ENCODE results near the gene GARIN5A. TPM values are rescaled to one million over a fixed set of nuclear protein-coding genes. Genes with fewer than 3 reads are reported as not detected.
"Not testable (repeated sequence)": the region's sequence is repeated elsewhere in the genome, so short reads cannot be mapped to it uniquely, and the experiment has no call there.

GARIN5A gene
- total RNA-seq, 1 donor from 2014 or later: 0.22 TPM

- intact Hi-C loops (cut with micrococcal nuclease): no loop called here
Observed at GRCh38 chr19:50465986-50466705, 10.5 kb downstream of the GARIN5A start.

- intact Hi-C loops (cut with micrococcal nuclease): no loop called here
Observed at GRCh38 chr19:50465000-50465399, 11.6 kb downstream of the GARIN5A start.

- intact Hi-C loops (cut with micrococcal nuclease): no loop called here
Observed at GRCh38 chr19:50464348-50464747, 12.3 kb downstream of the GARIN5A start.

- intact Hi-C loops (cut with micrococcal nuclease): no loop called here
Observed at GRCh38 chr19:50462970-50463369, 13.7 kb downstream of the GARIN5A start.

- intact Hi-C loops (cut with micrococcal nuclease): loop anchor here (1.0 kb wide), 4 partner anchors 15 to 132 kb away; partner anchors contain the start of genes EMC10, GARIN5A and KCNC3
Observed at GRCh38 chr19:50461066-50461875, 15.4 kb downstream of the GARIN5A start.

GRCh38 chr19:50460161-50460765 lies 16.4 kb downstream of the GARIN5A start:
- intact Hi-C loops (cut with micrococcal nuclease): no loop called here

- intact Hi-C loops (cut with micrococcal nuclease): no loop called here
Observed at GRCh38 chr19:50459638-50460037, 17.0 kb downstream of the GARIN5A start.

- intact Hi-C loops (cut with micrococcal nuclease): no loop called here
Observed at GRCh38 chr19:50459067-50459456, 17.6 kb downstream of the GARIN5A start.

- intact Hi-C loops (cut with micrococcal nuclease): no loop called here
Observed at GRCh38 chr19:50458396-50459066, 18.1 kb downstream of the GARIN5A start.

- intact Hi-C loops (cut with micrococcal nuclease): no loop called here
Observed at GRCh38 chr19:50457300-50457699, 19.3 kb downstream of the GARIN5A start.

- intact Hi-C loops (cut with micrococcal nuclease): no loop called here
Observed at GRCh38 chr19:50455992-50456391, 20.7 kb downstream of the GARIN5A start.

GRCh38 chr19:50453243-50453642 lies 23.4 kb downstream of the GARIN5A start:
- intact Hi-C loops (cut with micrococcal nuclease): no loop called here

- intact Hi-C loops (cut with micrococcal nuclease): no loop called here
Observed at GRCh38 chr19:50451223-50451534, 25.5 kb downstream of the GARIN5A start.

- intact Hi-C loops (cut with micrococcal nuclease): no loop called here
Observed at GRCh38 chr19:50450369-50451222, 26.1 kb downstream of the GARIN5A start.

- intact Hi-C loops (cut with micrococcal nuclease): no loop called here
Observed at GRCh38 chr19:50449236-50449899, 27.3 kb downstream of the GARIN5A start.

GRCh38 chr19:50447750-50448149 lies 28.9 kb downstream of the GARIN5A start:
- intact Hi-C loops (cut with micrococcal nuclease): no loop called here

- intact Hi-C loops (cut with micrococcal nuclease): no loop called here
Observed at GRCh38 chr19:50447053-50447452, 29.6 kb downstream of the GARIN5A start.

- intact Hi-C loops (cut with micrococcal nuclease): no loop called here
Observed at GRCh38 chr19:50444059-50444458, 32.6 kb downstream of the GARIN5A start.

GRCh38 chr19:50439130-50439529 lies 37.5 kb downstream of the GARIN5A start:
- intact Hi-C loops (cut with micrococcal nuclease): not testable (repeated sequence)

GRCh38 chr19:50437862-50438449 lies 38.7 kb downstream of the GARIN5A start:
- intact Hi-C loops (cut with micrococcal nuclease): no loop called here

Data from T-helper 1 cell treated with Interleukin-12 subunit alpha and Interleukin-12 subunit beta and Interleukin-4 antibody, amounts not matched to agents 30 ng/mL and 1 ng/mL, for 36 hours (primary cell).